ENCODE results near the gene CATSPERD. TPM values are rescaled to one million over a fixed set of nuclear protein-coding genes. Genes with fewer than 3 reads are reported as not detected.
"Not testable (repeated sequence)": the region's sequence is repeated elsewhere in the genome, so short reads cannot be mapped to it uniquely, and the experiment has no call there.

The CATSPERD gene
- total RNA-seq, 1 donor from 2014 or later, result not detected

DNA sequence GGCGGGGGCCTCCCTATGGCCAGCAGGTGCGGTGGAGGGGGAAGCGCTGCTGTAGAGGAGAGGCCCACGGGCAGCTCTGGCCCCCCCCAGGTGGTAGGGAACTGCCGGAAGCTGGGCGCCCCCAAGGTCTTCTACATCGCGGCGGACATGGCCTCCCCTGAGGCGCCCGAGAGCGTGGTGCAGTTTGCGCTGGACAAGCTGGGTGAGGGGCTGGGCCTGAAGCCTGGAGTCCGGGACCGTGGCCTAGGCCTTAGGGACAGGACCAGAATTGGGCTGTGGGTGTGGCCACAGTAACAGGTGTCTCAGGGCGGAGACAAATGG is 34.2 kb upstream of the CATSPERD start:
- peak overlapping the region; percentile 89 for H3K27ac Mint-ChIP-seq
- peaks cover 35% of the 10 kb centered on the region for H3K4me1 Mint-ChIP-seq
- no peak for TF ChIP-seq CTCF (IDR thresholded peaks at IDR 0.05)
- ChIA-PET CTCF (interaction anchor here (1.3 to 2.0 kb wide), 3 partner anchors 41 to 118 kb away, joined by 3 to 5 read pairs (median 4); no protein-coding TSS in a partner anchor), POLR2A (interaction anchor here (0.6 to 6.4 kb wide), 9 partner anchors 9 to 738 kb away, joined by 3 to 102 read pairs (median 5); partner anchors contain the start of genes CATSPERD, KHSRP, LONP1 and SAFB)
- no peaks in the 10 kb centered on the region for H3K9me3 Mint-ChIP-seq
- intact Hi-C loops (cut with micrococcal nuclease), result loop anchor here (1.0 to 2.0 kb wide), 3 partner anchors 218 to 895 kb away; partner anchors contain the start of genes FEM1A and VMAC
- peaks cover 12% of the 10 kb centered on the region for H3K36me3 Mint-ChIP-seq (ENCODE audit: low read depth)
- peak overlapping the region; percentile 85 for H3K4me3 Mint-ChIP-seq
- no peak for ATAC-seq (ENCODE audit: low read depth)
- no peaks in the 10 kb centered on the region for H3K27me3 Mint-ChIP-seq
- DNase-seq, result no peak

GRCh38 chr19:5686647-5687359 is 33.6 kb upstream of the CATSPERD start:
- peaks cover 30% of the 10 kb centered on the region for H3K4me1 Mint-ChIP-seq
- peak overlapping the region; percentile 85 for H3K4me3 Mint-ChIP-seq
- DNase-seq, result peak; percentile 100
- peak; percentile 31 for TF ChIP-seq CTCF (IDR thresholded peaks at IDR 0.05)
- intact Hi-C loops (cut with micrococcal nuclease), result loop anchor here (1.0 to 2.0 kb wide), 4 partner anchors 64 to 896 kb away; partner anchors contain the start of genes FEM1A, SAFB and VMAC
- ChIA-PET POLR2A (interaction anchor here (0.5 to 6.4 kb wide), 16 partner anchors 9 to 1052 kb away, joined by 3 to 102 read pairs (median 6); partner anchors contain the start of genes CATSPERD, KHSRP, LONP1 and SAFB), CTCF (interaction anchor here (1.1 to 2.0 kb wide), 4 partner anchors 10 to 117 kb away, joined by 3 to 5 read pairs (median 4); no protein-coding TSS in a partner anchor)
- H3K27me3 Mint-ChIP-seq, result no peaks in the 10 kb centered on the region
- peak overlapping the region; percentile 89 for H3K27ac Mint-ChIP-seq
- H3K9me3 Mint-ChIP-seq, result no peaks in the 10 kb centered on the region
- peaks cover 13% of the 10 kb centered on the region for H3K36me3 Mint-ChIP-seq (ENCODE audit: low read depth)
- ATAC-seq (ENCODE audit: low read depth), result peak; percentile 74

DNA sequence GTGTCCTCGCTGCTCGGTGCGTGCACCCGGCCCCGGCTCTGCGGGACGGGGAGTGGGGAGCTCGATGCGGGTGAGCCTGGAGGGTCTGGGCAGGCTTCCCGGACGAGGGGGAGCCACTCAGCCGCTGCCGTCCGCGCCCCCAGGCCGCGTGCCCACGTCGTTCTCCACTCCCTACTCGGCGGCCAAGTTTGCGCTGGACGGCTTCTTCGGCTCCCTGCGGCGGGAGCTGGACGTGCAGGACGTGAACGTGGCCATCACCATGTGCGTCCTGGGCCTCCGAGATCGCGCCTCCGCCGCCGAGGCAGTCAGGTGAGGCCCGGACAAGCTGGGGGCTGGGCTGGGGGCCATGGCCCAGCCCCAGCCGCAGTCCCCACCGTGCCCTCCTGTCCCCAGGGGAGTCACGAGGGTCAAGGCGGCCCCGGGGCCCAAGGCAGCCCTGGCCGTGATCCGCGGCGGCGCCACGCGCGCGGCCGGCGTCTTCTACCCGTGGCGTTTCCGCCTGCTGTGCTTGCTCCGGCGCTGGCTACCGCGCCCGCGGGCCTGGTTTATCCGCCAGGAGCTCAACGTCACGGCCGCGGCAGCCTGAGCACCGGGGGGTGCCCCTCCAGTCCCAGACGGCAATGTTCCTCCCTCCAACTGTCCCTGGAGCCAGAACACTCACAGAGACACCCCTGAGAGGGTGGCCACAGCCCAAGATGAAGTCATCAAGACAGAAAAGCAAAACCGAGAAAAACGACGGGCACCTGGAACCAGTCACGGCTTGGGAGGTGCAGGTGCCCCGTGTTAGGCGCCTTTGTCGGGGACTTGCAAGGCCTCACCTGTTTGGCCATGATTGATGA is 32.9 kb upstream of the CATSPERD start:
- ChIA-PET CTCF (interaction anchor here (1.1 to 2.0 kb wide), 4 partner anchors 11 to 117 kb away, joined by 3 to 5 read pairs (median 4); no protein-coding TSS in a partner anchor), POLR2A (interaction anchor here (0.7 to 6.4 kb wide), 12 partner anchors 8 to 1053 kb away, joined by 3 to 102 read pairs (median 7); partner anchors contain the start of genes CATSPERD, KHSRP, LONP1 and SAFB)
- Mint-ChIP-seq H3K4me3 (peak overlapping the region; percentile 85), H3K9me3 (no peaks in the 10 kb centered on the region), H3K36me3 (ENCODE audit: low read depth) (peaks cover 21% of the 10 kb centered on the region), H3K27ac (no peak overlapping the region), H3K4me1 (peaks cover 33% of the 10 kb centered on the region), H3K27me3 (no peaks in the 10 kb centered on the region)
- no peak for DNase-seq
- no peak for ATAC-seq (ENCODE audit: low read depth)
- intact Hi-C loops (cut with micrococcal nuclease), result loop anchor here (1.0 to 2.0 kb wide), 3 partner anchors 64 to 897 kb away; partner anchors contain the start of genes FEM1A and SAFB
- no peak for TF ChIP-seq CTCF (IDR thresholded peaks at IDR 0.05)

- POLR2A ChIA-PET, result interaction anchor here (1.0 to 6.4 kb wide), 3 partner anchors 31 to 65 kb away, joined by 3 to 102 read pairs (median 57); partner anchors contain the start of genes CATSPERD, LONP1, SAFB and SAFB2
- intact Hi-C loops (cut with micrococcal nuclease); H3K27me3 Mint-ChIP-seq; CTCF ChIA-PET; H3K9me3 Mint-ChIP-seq; DNase-seq; H3K27ac Mint-ChIP-seq; ATAC-seq (ENCODE audit: low read depth): not testable (repeated sequence)
- Mint-ChIP-seq H3K36me3 (ENCODE audit: low read depth) (peaks cover 29% of the 10 kb centered on the region), H3K4me3 (peak overlapping the region; percentile 42), H3K4me1 (peaks cover 33% of the 10 kb centered on the region)
Observed at GRCh38 chr19:5688262-5688881, 32.1 kb upstream of the CATSPERD start.
